CD4-positive, alpha-beta T cell treated with Interleukin-17A for 1 hour (primary cell): ENCODE measurements around the gene P2RY4.
A peak's percentile ranks its signal among the peaks of the same experiment; 100 is the strongest.
"Not testable (repeated sequence)": the region's sequence is repeated elsewhere in the genome, so short reads cannot be mapped to it uniquely, and the experiment has no call there.

Experiments
- DNase-seq: peaks from one replicate; pipeline ENCODE4 v3.0.0-alpha.2; 2020

Gene P2RY4

GRCh38 chrX:70260104-70260503, at the start of gene P2RY4:
TSS of gene P2RY4 (minus strand) at chrX:70260204. CDS start at chrX:70259624, 580 bp downstream.
- DNase-seq = no peak

DNA sequence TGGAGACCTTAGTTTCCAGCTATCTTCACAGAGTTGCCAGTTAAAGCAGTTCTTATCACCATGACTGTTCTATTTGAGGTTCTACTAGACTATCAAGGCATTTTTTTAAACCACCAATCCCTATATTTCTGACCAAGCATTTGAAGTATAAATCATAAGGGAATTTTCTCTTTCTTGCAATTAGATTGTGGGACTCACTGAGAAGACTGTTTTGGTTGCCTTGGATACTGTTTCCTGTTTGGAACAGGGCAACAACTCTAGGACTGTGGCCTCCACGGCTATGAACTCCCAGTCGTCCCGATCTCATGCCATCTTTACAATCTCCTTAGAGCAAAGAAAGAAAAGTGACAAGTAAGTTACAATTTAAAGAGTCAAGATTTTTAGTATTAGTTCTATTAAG, 41.7 kb upstream of the P2RY4 start:
- no peak for DNase-seq

- DNase-seq = no peak
Observed at GRCh38 chrX:70293621-70294020, 33.6 kb upstream of the P2RY4 start.

- DNase-seq = no peak
Observed at GRCh38 chrX:70292788-70293187, 32.8 kb upstream of the P2RY4 start.

DNA sequence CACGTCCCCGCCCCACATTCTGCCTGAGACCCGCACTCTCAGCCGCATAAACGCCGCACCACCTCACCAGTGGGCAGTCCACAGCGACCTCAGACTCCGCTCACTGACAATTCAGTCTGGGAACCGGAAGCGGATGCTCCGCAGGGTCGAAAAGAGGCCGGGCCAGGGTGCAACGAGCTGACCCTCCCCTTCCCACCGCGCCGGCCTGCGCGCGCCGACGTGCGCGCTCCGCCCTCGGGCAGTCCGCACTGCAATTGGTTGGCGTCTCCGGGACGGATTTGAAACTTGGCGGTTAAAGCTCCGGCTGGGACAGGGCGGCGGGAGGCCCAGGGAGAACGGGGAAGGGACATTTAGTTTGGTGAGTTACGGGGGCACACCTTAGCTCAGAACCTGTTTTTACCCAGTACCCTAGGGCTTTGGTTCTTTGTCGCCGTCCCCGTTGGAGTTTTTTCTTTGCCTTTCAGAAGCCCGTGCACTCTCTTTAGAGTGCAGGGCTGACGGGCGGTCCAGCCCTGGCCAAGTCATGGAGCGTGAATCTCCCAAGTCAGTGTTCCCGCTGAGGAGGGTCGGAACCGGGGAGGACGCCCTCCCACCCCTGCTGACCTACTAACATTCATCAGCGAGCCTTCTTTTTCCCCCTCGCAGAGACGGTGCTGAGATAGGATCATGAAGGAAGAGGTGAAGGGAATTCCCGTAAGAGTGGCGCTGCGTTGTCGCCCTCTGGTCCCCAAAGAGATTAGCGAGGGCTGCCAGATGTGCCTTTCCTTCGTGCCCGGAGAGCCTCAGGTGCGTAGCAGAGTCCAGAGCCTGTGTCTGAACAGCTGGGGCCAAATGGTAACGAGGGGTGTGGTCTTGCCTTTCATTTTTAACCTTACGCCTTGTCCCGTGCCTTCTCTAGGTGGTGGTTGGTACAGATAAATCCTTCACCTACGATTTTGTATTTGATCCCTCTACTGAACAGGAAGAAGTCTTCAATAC, 30.1 kb upstream of the P2RY4 start, which contains the start of the genes KIF4A and PDZD11:
Gene KIF4A, plus strand, starts transcription at position 312 of the 978 bp plus-strand sequence. Its CDS starts 355 bp downstream, at position 667.
Gene PDZD11, minus strand, starts transcription at position 135 of the 978 bp plus-strand sequence. CDS start 586 bp downstream, outside the sequence.
- peak; percentile 83 for DNase-seq

GRCh38 chrX:70289168-70289792, 29.3 kb upstream of the P2RY4 start:
- no peak for DNase-seq

DNA sequence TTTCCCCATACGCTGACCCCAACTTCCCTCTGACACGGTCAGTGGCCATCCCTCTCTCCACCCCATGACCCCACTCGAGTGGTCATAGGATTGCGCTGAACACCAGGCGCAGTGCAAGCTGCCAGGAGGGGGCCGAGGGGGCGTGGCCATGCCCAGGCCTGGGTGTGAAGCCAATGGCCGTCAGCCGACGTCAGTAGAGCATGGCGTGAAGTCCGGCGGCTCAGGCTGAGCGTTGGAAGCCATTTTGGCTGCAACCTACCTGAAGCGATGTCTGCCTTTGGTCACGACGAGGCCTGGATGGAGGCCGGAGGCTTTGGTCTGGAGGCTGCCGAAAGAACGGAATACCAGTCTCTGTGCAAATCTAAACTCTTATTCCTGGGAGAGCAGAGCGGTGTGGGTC, 21.9 kb upstream of the P2RY4 start, which contains the start of gene RAB41:
Gene RAB41, plus strand, starts transcription at position 222 of the 400 bp plus-strand sequence. Its CDS starts 46 bp downstream, at position 268.
- no peak for DNase-seq

- DNase-seq = no peak
Observed at GRCh38 chrX:70280573-70280972, 20.6 kb upstream of the P2RY4 start.

- DNase-seq = no peak
Observed at GRCh38 chrX:70279081-70279480, 19.1 kb upstream of the P2RY4 start.

DNA sequence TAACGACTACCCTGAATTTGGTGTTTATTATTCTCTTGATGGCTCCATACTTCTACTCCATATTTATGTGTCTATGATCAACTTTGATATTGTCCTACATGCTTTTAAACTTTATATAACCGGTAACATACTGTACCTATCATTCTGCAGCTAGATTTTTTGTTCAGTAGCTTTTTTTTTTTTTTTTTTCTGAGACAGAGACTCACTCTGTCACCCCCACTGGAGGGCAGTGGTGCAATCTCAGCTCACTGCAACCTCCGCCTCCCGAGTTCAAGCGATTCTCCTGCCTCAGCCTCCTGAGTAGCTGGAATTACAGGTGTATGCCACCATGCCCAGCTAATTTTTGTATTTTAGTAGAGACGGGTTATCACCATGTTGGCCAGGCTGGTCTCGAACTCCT, 14.0 kb upstream of the P2RY4 start:
- DNase-seq = not testable (repeated sequence)

- DNase-seq = no peak
Observed at GRCh38 chrX:70268034-70268433, 8.0 kb upstream of the P2RY4 start, which contains the start of gene ARR3. TSS of gene ARR3 (plus strand) at chrX:70268334. CDS start at chrX:70269386, 1,052 bp downstream.

GRCh38 chrX:70264784-70265183, 4.8 kb upstream of the P2RY4 start:
- DNase-seq = no peak

DNA sequence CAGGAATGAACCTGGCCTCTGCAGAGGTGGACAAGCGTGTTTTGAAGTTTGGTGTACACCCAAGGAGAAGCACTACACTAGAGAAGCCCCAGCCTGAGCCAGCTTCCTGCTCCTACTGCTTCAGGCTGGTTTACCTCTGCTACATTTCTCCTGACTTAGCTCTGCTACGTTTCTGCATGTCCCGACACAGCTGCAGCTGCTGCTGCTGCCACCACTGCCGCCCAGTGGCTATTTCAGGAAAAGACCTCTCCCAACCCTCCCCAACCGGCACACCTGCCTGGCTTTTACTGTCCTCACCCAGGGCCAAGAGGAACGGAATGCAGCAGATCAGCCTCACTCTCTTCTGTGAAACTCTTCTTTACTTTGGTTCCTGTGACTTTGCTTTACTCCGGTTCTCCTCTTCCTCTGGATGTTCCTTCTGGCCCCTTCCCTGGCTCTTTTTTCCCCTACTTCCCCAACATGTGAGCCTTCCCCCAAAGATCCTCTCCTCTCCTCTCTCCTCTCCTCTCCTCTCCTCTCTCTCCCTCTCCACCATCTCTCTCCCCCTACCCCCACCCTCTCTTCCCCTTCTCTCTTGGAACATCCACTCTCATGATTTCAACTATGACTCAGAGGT, 3.1 kb upstream of the P2RY4 start:
- DNase-seq = peak; percentile 0

- DNase-seq = no peak
Observed at GRCh38 chrX:70257423-70258288, 2.3 kb downstream of the P2RY4 start.

- DNase-seq = no peak
Observed at GRCh38 chrX:70255452-70255851, 4.6 kb downstream of the P2RY4 start.

GRCh38 chrX:70254909-70255308, 5.1 kb downstream of the P2RY4 start:
- no peak for DNase-seq

DNA sequence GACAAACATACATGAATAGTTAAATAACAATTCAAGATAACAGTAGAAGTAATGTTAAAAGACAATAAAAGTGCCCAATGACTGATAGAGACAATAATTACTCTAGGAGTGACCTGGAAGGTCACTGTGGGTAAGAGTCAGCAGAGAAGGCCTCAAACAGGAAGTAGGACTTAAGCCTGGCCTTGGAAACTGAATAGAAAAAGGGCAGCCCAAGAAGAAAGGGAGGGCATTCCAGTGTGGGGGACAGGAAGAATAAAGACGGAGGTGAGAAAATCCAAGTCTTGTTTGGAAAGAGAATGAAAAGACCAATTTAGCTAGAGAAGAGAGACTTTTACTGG, 6.0 kb downstream of the P2RY4 start:
- DNase-seq = no peak

DNA sequence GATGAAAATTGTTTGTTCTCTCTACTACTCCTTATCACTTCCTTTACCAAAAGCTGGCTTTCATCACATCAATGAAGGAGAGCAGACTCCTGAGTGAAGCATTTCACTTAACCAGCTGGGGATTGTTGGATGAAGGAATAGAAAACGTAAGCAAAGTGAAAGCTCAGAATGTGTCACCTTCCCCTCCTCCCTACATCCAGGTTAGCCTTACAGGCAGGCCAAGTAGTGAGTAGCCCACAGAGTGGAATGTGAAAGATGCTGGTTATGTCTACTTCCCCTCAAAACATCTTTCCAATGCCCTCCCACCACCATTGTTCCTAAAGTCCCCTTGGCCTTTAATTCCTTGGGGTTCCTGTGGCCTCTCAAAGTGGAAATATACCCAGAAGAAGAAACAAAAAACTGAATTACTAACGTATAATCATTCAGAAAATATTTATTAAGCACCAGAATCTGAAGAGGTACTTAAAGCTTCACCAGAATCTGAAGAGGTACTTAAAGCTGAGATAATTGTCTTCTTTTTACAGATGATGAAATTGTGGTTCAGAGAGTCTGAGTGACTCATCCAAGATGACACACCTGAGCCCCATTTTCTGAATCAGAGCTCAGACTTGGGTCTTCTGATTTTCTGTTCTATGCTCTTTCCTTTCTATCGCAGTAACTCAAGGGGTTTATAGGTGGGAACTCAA, 6.5 kb downstream of the P2RY4 start:
- DNase-seq = no peak

DNA sequence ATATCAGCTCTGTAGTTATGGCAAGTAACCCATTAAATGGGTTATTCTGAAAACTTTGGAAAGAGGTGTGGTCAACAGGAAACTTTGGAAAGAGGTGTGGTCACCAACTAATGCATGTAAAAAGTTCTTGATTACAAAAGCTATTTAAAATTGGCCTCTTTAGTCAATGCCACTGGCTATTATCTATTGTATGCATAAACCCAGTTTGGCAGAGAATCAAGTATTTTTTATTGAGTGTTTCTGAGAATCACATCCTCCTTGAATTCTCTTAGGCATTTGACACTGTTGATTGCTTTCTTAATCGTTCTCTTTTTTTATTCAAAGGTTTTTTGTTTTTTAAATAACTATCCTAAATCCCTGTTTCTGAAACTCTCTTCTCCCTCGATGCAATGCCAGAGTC, 7.5 kb downstream of the P2RY4 start:
- DNase-seq = no peak

GRCh38 chrX:70247252-70247651, 12.8 kb downstream of the P2RY4 start:
- DNase-seq = no peak

GRCh38 chrX:70244881-70245280, 15.1 kb downstream of the P2RY4 start:
- DNase-seq = no peak

DNA sequence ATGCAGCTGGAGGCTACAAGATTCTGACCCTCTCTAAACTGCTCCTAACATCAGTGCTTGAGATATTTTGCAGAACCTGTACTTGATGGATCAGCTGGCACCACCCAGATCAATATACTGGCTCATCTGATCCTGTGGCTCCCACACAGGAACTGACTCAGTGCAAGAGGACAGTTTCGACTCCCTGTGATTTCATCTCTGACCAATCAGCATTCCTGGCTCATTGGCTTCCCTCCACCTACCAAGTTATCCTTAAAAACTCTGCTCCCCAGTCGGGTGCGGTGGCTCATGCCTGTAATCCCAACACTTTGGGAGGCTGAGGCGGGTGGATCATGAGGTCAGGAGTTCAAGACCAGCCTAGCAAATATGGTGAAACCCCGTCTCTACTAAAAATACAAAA, 16.4 kb downstream of the P2RY4 start:
- DNase-seq = not testable (repeated sequence)
